ENCODE data around the gene TMEM273.

DNA sequence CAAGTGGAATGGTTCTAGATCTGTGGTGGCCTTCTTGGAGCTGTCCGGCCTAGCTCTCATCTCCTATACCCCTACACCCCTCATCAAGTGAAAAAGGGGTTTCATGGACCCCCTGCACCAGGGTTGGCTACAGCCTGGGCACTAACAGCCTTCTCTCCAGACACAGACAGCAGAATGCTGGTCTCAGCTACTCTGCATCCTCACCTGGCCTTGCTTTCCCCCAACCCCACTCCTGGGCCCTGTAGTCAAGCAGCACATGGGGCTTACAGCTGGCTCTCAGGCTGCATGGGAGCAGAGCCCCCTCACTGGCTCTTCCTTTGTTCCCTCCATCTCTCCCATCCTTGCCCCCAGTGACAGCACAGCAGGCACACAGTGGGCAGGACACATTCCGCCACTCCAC, 20.8 kb upstream of the TMEM273 start:
- TF ChIP-seq, protein P1, sequence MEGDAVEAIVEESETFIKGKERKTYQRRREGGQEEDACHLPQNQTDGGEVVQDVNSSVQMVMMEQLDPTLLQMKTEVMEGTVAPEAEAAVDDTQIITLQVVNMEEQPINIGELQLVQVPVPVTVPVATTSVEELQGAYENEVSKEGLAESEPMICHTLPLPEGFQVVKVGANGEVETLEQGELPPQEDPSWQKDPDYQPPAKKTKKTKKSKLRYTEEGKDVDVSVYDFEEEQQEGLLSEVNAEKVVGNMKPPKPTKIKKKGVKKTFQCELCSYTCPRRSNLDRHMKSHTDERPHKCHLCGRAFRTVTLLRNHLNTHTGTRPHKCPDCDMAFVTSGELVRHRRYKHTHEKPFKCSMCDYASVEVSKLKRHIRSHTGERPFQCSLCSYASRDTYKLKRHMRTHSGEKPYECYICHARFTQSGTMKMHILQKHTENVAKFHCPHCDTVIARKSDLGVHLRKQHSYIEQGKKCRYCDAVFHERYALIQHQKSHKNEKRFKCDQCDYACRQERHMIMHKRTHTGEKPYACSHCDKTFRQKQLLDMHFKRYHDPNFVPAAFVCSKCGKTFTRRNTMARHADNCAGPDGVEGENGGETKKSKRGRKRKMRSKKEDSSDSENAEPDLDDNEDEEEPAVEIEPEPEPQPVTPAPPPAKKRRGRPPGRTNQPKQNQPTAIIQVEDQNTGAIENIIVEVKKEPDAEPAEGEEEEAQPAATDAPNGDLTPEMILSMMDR (IDR thresholded peaks at IDR 0.05), result no peak
- TF ChIP-seq POLR2A (IDR thresholded peaks at IDR 0.05), result no peak

Measured in esophagus squamous epithelium (tissue), 4 donors.